GM23248 (cell line): ENCODE measurements around the gene ELAPOR2.

Source experiments
- EZH2 ChIP-seq: fragments of 200-600 bp; sonication (generic); IDR thresholded peaks from 2 replicates; pipeline ENCODE4 v1.6.1; 2018; ENCODE audit warnings: antibody characterized with exemption, mild to moderate bottlenecking; ENCODE audit not compliant: insufficient read depth, poor library complexity, severe bottlenecking
- EZH2phosphoT487 ChIP-seq: fragments of 200-600 bp; sonication (generic); IDR thresholded peaks from 2 replicates; pipeline ENCODE4 v1.6.1; 2018; ENCODE audit warnings: antibody characterized with exemption, moderate library complexity, mild to moderate bottlenecking, low read depth; ENCODE audit not compliant: insufficient read depth

DNA sequence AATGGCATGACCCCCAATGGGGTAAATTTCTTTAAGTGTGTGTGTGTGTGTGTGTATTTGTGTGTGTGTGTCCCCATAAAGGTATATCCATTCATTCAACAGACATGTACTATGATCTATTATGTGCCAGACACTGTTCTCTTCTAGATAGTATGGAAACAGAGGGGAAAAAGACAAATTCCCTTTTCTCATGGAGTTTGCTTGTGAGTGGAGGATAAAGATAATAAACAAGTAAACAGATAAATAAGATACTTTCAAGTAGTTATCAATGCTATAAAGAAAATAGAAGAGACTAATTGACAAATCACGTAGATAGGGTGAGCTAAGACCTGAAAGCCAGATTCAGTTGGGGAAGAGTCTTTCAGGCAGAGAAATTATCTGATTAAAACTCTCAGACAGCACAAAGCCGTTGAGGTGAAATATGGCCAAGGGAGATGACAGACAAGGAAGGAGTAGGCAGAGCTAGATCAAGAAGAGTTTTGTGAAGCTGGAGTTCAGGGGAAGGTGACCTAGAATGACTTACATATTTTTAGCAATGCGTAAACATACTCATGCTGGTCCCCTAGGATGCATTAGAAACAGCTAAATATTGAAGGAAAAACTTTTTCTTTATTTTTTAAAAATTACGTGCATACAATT is 47.6 kb upstream of the ELAPOR2 start:
- TF ChIP-seq EZH2: no peak
- TF ChIP-seq EZH2phosphoT487: no peak
